Activated T-cell treated with anti-CD3 and anti-CD28 coated beads, Interleukin-2, amount 50 U/mL, for 4 hours (primary cell): Measurements from ENCODE around the gene CLMN. TPM values are rescaled to one million over a fixed set of nuclear protein-coding genes. Genes with fewer than 3 reads are reported as not detected.

Source experiments
- ATAC-seq, 2 donors: fragments of 200-7000 bp; cut with Tn5 transposase; one replicate each; pipeline ENCODE4 v1.10.0; 2021
- DNase-seq: peaks from one replicate; pipeline ENCODE4 v3.0.0-alpha.2; 2020
- H3K27me3 Mint-ChIP-seq: one replicate; pipeline ENCODE4 v1.8.0; 2021; ENCODE audit warnings: low read depth, mixed read lengths
- H3K36me3 Mint-ChIP-seq: one replicate; pipeline ENCODE4 v1.8.0; 2022; ENCODE audit warnings: mixed read lengths; ENCODE audit not compliant: insufficient read depth
- H3K4me1 Mint-ChIP-seq: one replicate; pipeline ENCODE4 v1.8.0; 2021; ENCODE audit warnings: low read depth, mixed read lengths
- H3K4me3 Mint-ChIP-seq: one replicate; pipeline ENCODE4 v1.8.0; 2021; ENCODE audit warnings: mild to moderate bottlenecking, moderate library complexity, mixed read lengths
- H3K9me3 Mint-ChIP-seq: one replicate; pipeline ENCODE4 v1.8.0; 2021; ENCODE audit warnings: mixed read lengths
- total RNA-seq, 3 donors: library from RNA; stranded (reverse); gene quantifications; one replicate each; pipeline ENCODE4 v1.2.1, GENCODE V29; 2021

CLMN gene
- total RNA-seq, 3 donors from 2014 or later, result 0.71 to 1.3 (median 0.71) TPM

GRCh38 chr14:95173518-95173917 lies 146.2 kb downstream of the CLMN start:
- Mint-ChIP-seq H3K27me3 (peaks cover 3% of the 10 kb centered on the region), H3K4me3 (no peak overlapping the region), H3K36me3 (no peaks in the 10 kb centered on the region), H3K9me3 (no peaks in the 10 kb centered on the region), H3K4me1 (no peaks in the 10 kb centered on the region)
- no peak for ATAC-seq
- no peak for DNase-seq

GRCh38 chr14:95167177-95167576 lies 152.5 kb downstream of the CLMN start:
- H3K36me3 Mint-ChIP-seq, result peaks cover 2% of the 10 kb centered on the region
- H3K4me3 Mint-ChIP-seq, result no peak overlapping the region
- H3K4me1 Mint-ChIP-seq, result no peaks in the 10 kb centered on the region
- DNase-seq, result no peak
- H3K9me3 Mint-ChIP-seq, result peaks cover 21% of the 10 kb centered on the region
- ATAC-seq, result no peak
- H3K27me3 Mint-ChIP-seq, result no peaks in the 10 kb centered on the region

GRCh38 chr14:95165517-95165916 lies 154.2 kb downstream of the CLMN start:
- H3K4me1 Mint-ChIP-seq, result no peaks in the 10 kb centered on the region
- H3K36me3 Mint-ChIP-seq, result peaks cover 2% of the 10 kb centered on the region
- DNase-seq (no peak), ATAC-seq (no peak)
- no peak overlapping the region for H3K4me3 Mint-ChIP-seq
- H3K9me3 Mint-ChIP-seq, result peaks cover 21% of the 10 kb centered on the region
- H3K27me3 Mint-ChIP-seq, result no peaks in the 10 kb centered on the region

- Mint-ChIP-seq H3K9me3 (peaks cover 21% of the 10 kb centered on the region), H3K4me1 (no peaks in the 10 kb centered on the region), H3K27me3 (no peaks in the 10 kb centered on the region), H3K4me3 (no peak overlapping the region), H3K36me3 (peaks cover 2% of the 10 kb centered on the region)
- ATAC-seq, result no peak
- no peak for DNase-seq
These were observed 155.2 kb downstream of the CLMN start for GRCh38 chr14:95164506-95164905.

- H3K36me3 Mint-ChIP-seq, result peaks cover 2% of the 10 kb centered on the region
- H3K27me3 Mint-ChIP-seq, result no peaks in the 10 kb centered on the region
- ATAC-seq, result no peak
- no peaks in the 10 kb centered on the region for H3K4me1 Mint-ChIP-seq
- H3K4me3 Mint-ChIP-seq, result no peak overlapping the region
- peaks cover 21% of the 10 kb centered on the region for H3K9me3 Mint-ChIP-seq
- DNase-seq, result no peak
These were observed 156.0 kb downstream of the CLMN start for GRCh38 chr14:95163666-95164065.

GRCh38 chr14:95163132-95163531 lies 156.6 kb downstream of the CLMN start:
- Mint-ChIP-seq H3K4me3 (no peak overlapping the region), H3K36me3 (peaks cover 2% of the 10 kb centered on the region), H3K4me1 (peaks cover 2% of the 10 kb centered on the region), H3K27me3 (no peaks in the 10 kb centered on the region), H3K9me3 (peaks cover 21% of the 10 kb centered on the region)
- no peak for ATAC-seq
- DNase-seq, result no peak

- ATAC-seq (no peak), DNase-seq (no peak)
- Mint-ChIP-seq H3K36me3 (peaks cover 2% of the 10 kb centered on the region), H3K27me3 (no peaks in the 10 kb centered on the region), H3K4me1 (peaks cover 6% of the 10 kb centered on the region), H3K4me3 (no peak overlapping the region), H3K9me3 (peaks cover 18% of the 10 kb centered on the region)
These were observed 157.1 kb downstream of the CLMN start for GRCh38 chr14:95162641-95163040.

GRCh38 chr14:95157327-95158189 lies 162.2 kb downstream of the CLMN start, which contains the start of gene DICER1:
Gene DICER1, minus strand, starts transcription at chr14:95157529. Its CDS starts 24,071 bp downstream, at chr14:95133458.
- ATAC-seq (peak; percentile 85), DNase-seq (peak; percentile 96)
- H3K4me1 Mint-ChIP-seq, result peaks cover 42% of the 10 kb centered on the region
- no peaks in the 10 kb centered on the region for H3K9me3 Mint-ChIP-seq
- peaks cover 2% of the 10 kb centered on the region for H3K36me3 Mint-ChIP-seq
- H3K4me3 Mint-ChIP-seq, result peak within 1 kb of the TSS; percentile 96
- H3K27me3 Mint-ChIP-seq, result no peaks in the 10 kb centered on the region

- DNase-seq (no peak), ATAC-seq (peak; percentile 41 to 45)
- peak overlapping the region; percentile 96 for H3K4me3 Mint-ChIP-seq
- H3K9me3 Mint-ChIP-seq, result no peaks in the 10 kb centered on the region
- H3K36me3 Mint-ChIP-seq, result peaks cover 4% of the 10 kb centered on the region
- peaks cover 48% of the 10 kb centered on the region for H3K4me1 Mint-ChIP-seq
- H3K27me3 Mint-ChIP-seq, result no peaks in the 10 kb centered on the region
These were observed 162.7 kb downstream of the CLMN start for GRCh38 chr14:95157048-95157326.

GRCh38 chr14:95156161-95157047 lies 163.3 kb downstream of the CLMN start:
- peak; percentile 12 for DNase-seq
- ATAC-seq, result peak; percentile 29 to 44
- Mint-ChIP-seq H3K9me3 (no peaks in the 10 kb centered on the region), H3K4me1 (peaks cover 54% of the 10 kb centered on the region), H3K4me3 (peak overlapping the region; percentile 84), H3K36me3 (peaks cover 4% of the 10 kb centered on the region), H3K27me3 (no peaks in the 10 kb centered on the region)

GRCh38 chr14:95155045-95155444 lies 164.7 kb downstream of the CLMN start:
- Mint-ChIP-seq H3K4me3 (peak overlapping the region; percentile 84), H3K36me3 (peaks cover 4% of the 10 kb centered on the region), H3K9me3 (no peaks in the 10 kb centered on the region), H3K4me1 (peaks cover 65% of the 10 kb centered on the region), H3K27me3 (no peaks in the 10 kb centered on the region)
- DNase-seq (no peak), ATAC-seq (no peak)

- Mint-ChIP-seq H3K27me3 (no peaks in the 10 kb centered on the region), H3K9me3 (no peaks in the 10 kb centered on the region), H3K4me3 (peak overlapping the region; percentile 27), H3K4me1 (peaks cover 75% of the 10 kb centered on the region), H3K36me3 (peaks cover 4% of the 10 kb centered on the region)
- no peak for ATAC-seq
- DNase-seq, result no peak
These were observed 165.8 kb downstream of the CLMN start for GRCh38 chr14:95153866-95154265.

GRCh38 chr14:95151561-95151960 lies 168.1 kb downstream of the CLMN start:
- H3K27me3 Mint-ChIP-seq, result no peaks in the 10 kb centered on the region
- H3K36me3 Mint-ChIP-seq, result peaks cover 12% of the 10 kb centered on the region
- H3K9me3 Mint-ChIP-seq, result peaks cover 2% of the 10 kb centered on the region
- H3K4me1 Mint-ChIP-seq, result peaks cover 84% of the 10 kb centered on the region
- DNase-seq, result no peak
- H3K4me3 Mint-ChIP-seq, result no peak overlapping the region
- ATAC-seq, result no peak

- DNase-seq (no peak), ATAC-seq (no peak)
- H3K9me3 Mint-ChIP-seq, result peaks cover 4% of the 10 kb centered on the region
- H3K36me3 Mint-ChIP-seq, result peaks cover 17% of the 10 kb centered on the region
- peaks cover 83% of the 10 kb centered on the region for H3K4me1 Mint-ChIP-seq
- H3K27me3 Mint-ChIP-seq, result no peaks in the 10 kb centered on the region
- no peak overlapping the region for H3K4me3 Mint-ChIP-seq
These were observed 168.8 kb downstream of the CLMN start for GRCh38 chr14:95150910-95151309.
